IPS DF 19.7 (cell line): ENCODE results near the gene ADGRV1.

ENCODE experiments used
- DNase-seq: peaks from one replicate; pipeline ENCODE4 v3.0.0-alpha.2; 2013; ENCODE audit warnings: low read depth, low spot score

Gene ADGRV1

GRCh38 chr5:91190314-91190690 lies 631.7 kb downstream of the ADGRV1 start:
- DNase-seq: no peak

- no peak for DNase-seq
Observed at GRCh38 chr5:91194824-91195381, 636.3 kb downstream of the ADGRV1 start.

GRCh38 chr5:91200692-91201091 lies 642.1 kb downstream of the ADGRV1 start:
- DNase-seq: no peak

GRCh38 chr5:91206103-91206502 lies 647.5 kb downstream of the ADGRV1 start:
- DNase-seq: no peak

- DNase-seq: no peak
Observed at GRCh38 chr5:91206734-91207133, 648.1 kb downstream of the ADGRV1 start.

GRCh38 chr5:91207248-91207647 lies 648.7 kb downstream of the ADGRV1 start:
- DNase-seq: no peak

GRCh38 chr5:91211997-91212713 lies 653.6 kb downstream of the ADGRV1 start:
- no peak for DNase-seq

GRCh38 chr5:91212714-91213092 lies 654.1 kb downstream of the ADGRV1 start:
- DNase-seq: no peak
